Calu3 (cell line): Measurements from ENCODE around the gene DNAJC27. TPM values are rescaled to one million over a fixed set of nuclear protein-coding genes. Genes with fewer than 3 reads are reported as not detected.

ENCODE experiments used
- BruUV-seq: library from RNA; stranded (reverse); fragments of 400-500 nt; replicated peaks from 2 replicates; lab custom pipeline; 2021; lab: Mats Ljungman, UMichigan
- CTCF ChIA-PET: fragments of 300-600 bp; sonication (Branson Sonifier 250); formaldehyde crosslinking; loops from one replicate; lab custom pipeline; 2022; ENCODE audit warnings: antibody characterized with exemption; lab: Charles Lee
- DNase-seq: peaks from one replicate; pipeline ENCODE4 v3.0.0; 2022
- H3K27ac Mint-ChIP-seq: one replicate; pipeline ENCODE4 v1.8.0; 2022; ENCODE audit warnings: mixed read lengths; ENCODE audit not compliant: unreplicated experiment
- H3K27me3 Mint-ChIP-seq: one replicate; pipeline ENCODE4 v1.8.0; 2022; ENCODE audit warnings: mixed read lengths; ENCODE audit not compliant: unreplicated experiment
- H3K36me3 Mint-ChIP-seq: one replicate; pipeline ENCODE4 v1.8.0; 2022; ENCODE audit warnings: mild to moderate bottlenecking, moderate library complexity, mixed read lengths; ENCODE audit not compliant: insufficient read depth, unreplicated experiment
- H3K4me1 Mint-ChIP-seq: one replicate; pipeline ENCODE4 v1.8.0; 2022; ENCODE audit warnings: mild to moderate bottlenecking, low read depth, mixed read lengths; ENCODE audit not compliant: unreplicated experiment
- H3K4me3 Mint-ChIP-seq: one replicate; pipeline ENCODE4 v1.8.0; 2022; ENCODE audit warnings: mild to moderate bottlenecking, low read depth, moderate library complexity, mixed read lengths; ENCODE audit not compliant: unreplicated experiment
- H3K9me3 Mint-ChIP-seq: one replicate; pipeline ENCODE4 v1.8.0; 2022; ENCODE audit warnings: low read depth, mixed read lengths; ENCODE audit not compliant: unreplicated experiment
- intact Hi-C: fragments of 100-400 bp; cut with micrococcal nuclease; formaldehyde crosslinking; loops from one replicate; pipeline ENCODE4 v1.10.0; 2022; ENCODE audit not compliant: unreplicated experiment
- total RNA-seq: library from RNA; stranded (reverse); gene quantifications from 2 replicates; pipeline ENCODE4 v1.2.3, GENCODE V29; 2022
- TF ChIP-seq, protein P1 (sequence below): fragments of 200-600 bp; IDR thresholded peaks from one replicate; pipeline ENCODE4 v1.8.0; 2022; ENCODE audit warnings: antibody characterized with exemption; ENCODE audit not compliant: unreplicated experiment

The DNAJC27 gene
- total RNA-seq, 1 experiment from 2014 or later, result 4.6 TPM

DNA sequence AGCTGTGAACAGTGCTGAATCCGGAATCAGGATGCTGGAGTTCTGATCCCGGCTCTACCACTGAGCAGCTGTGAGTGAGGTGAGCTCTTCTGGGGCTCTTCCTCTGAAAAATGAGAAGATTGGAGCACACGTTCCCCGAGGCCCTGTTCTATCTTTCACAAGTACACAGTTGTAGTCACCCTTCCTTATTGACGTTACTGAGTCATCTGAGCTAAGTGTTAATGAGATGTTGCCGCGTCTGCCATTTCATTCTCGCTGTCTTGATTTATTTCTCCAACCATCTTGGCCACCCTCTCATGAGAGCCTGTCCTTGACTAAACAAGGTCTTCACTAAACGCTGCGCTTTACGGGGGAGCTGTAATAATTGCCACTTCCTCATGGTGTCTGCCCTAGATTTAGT lies 38.2 kb upstream of the DNAJC27 start:
- DNase-seq, result no peak
- Mint-ChIP-seq H3K4me1 (peaks cover 10% of the 10 kb centered on the region), H3K9me3 (no peaks in the 10 kb centered on the region), H3K4me3 (no peak overlapping the region), H3K27me3 (peaks cover 9% of the 10 kb centered on the region), H3K27ac (peak overlapping the region; percentile 12), H3K36me3 (no peaks in the 10 kb centered on the region)
- intact Hi-C loops, result no loop called here
- CTCF ChIA-PET, result interaction anchor here (0.9 to 1.5 kb wide), 2 partner anchors 26 to 32 kb away, joined by 3 read pairs; partner anchors contain the start of gene EFR3B
- BruUV-seq, result no TSS peak
- TF ChIP-seq, protein P1, sequence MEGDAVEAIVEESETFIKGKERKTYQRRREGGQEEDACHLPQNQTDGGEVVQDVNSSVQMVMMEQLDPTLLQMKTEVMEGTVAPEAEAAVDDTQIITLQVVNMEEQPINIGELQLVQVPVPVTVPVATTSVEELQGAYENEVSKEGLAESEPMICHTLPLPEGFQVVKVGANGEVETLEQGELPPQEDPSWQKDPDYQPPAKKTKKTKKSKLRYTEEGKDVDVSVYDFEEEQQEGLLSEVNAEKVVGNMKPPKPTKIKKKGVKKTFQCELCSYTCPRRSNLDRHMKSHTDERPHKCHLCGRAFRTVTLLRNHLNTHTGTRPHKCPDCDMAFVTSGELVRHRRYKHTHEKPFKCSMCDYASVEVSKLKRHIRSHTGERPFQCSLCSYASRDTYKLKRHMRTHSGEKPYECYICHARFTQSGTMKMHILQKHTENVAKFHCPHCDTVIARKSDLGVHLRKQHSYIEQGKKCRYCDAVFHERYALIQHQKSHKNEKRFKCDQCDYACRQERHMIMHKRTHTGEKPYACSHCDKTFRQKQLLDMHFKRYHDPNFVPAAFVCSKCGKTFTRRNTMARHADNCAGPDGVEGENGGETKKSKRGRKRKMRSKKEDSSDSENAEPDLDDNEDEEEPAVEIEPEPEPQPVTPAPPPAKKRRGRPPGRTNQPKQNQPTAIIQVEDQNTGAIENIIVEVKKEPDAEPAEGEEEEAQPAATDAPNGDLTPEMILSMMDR, result no peak

DNA sequence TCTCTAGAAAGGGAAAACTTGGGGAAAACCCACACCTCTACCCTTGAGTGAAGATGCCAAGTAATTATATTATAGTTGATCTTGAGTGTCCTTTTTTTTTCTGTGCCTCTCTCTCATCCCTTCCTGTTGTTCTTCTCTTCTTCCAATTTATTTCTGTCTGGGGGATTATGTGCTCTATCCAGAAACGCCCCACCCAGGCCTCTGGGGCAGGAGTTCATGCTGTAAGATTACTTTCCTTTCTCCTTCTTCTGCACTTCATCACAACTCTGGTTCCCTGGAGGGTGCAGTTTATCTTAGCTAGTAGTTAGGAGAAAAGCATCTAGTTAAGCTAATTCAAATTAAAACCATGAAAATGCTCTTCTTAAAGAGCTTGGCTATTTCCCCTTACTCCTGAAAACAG lies 30.3 kb upstream of the DNAJC27 start:
- Mint-ChIP-seq H3K36me3 (no peaks in the 10 kb centered on the region), H3K27ac (no peak overlapping the region), H3K4me3 (no peak overlapping the region), H3K27me3 (peaks cover 29% of the 10 kb centered on the region), H3K9me3 (no peaks in the 10 kb centered on the region), H3K4me1 (peaks cover 2% of the 10 kb centered on the region)
- no peak for DNase-seq
- CTCF ChIA-PET, result interaction anchor here (0.6 to 0.7 kb wide), 2 partner anchors 23 to 57 kb away, joined by 5 read pairs; no protein-coding TSS in a partner anchor
- intact Hi-C loops, result no loop called here
- BruUV-seq, result no TSS peak
- TF ChIP-seq, protein P1, result no peak

DNA sequence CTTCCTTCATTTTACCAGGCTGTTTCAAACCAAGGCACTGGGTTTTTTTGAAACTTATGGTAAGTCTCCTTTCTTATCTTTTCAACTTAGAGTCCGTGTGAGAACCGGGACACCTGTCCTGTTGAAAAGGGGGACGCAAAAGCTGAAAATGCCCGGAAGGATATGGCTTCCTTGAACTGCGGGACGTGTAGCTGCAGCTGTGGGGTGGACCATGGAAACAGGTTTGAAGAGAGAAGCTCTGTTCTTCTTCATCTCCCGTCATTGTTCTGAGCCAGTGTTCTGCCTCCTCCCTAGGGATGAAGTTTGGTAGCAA lies 29.5 kb upstream of the DNAJC27 start:
- TF ChIP-seq, protein P1, result no peak
- Mint-ChIP-seq H3K9me3 (no peaks in the 10 kb centered on the region), H3K36me3 (no peaks in the 10 kb centered on the region), H3K4me3 (no peak overlapping the region), H3K4me1 (peaks cover 8% of the 10 kb centered on the region), H3K27ac (no peak overlapping the region), H3K27me3 (peaks cover 29% of the 10 kb centered on the region)
- no peak for DNase-seq
- BruUV-seq, result no TSS peak
- CTCF ChIA-PET, result no interaction called here
- intact Hi-C loops, result no loop called here

DNA sequence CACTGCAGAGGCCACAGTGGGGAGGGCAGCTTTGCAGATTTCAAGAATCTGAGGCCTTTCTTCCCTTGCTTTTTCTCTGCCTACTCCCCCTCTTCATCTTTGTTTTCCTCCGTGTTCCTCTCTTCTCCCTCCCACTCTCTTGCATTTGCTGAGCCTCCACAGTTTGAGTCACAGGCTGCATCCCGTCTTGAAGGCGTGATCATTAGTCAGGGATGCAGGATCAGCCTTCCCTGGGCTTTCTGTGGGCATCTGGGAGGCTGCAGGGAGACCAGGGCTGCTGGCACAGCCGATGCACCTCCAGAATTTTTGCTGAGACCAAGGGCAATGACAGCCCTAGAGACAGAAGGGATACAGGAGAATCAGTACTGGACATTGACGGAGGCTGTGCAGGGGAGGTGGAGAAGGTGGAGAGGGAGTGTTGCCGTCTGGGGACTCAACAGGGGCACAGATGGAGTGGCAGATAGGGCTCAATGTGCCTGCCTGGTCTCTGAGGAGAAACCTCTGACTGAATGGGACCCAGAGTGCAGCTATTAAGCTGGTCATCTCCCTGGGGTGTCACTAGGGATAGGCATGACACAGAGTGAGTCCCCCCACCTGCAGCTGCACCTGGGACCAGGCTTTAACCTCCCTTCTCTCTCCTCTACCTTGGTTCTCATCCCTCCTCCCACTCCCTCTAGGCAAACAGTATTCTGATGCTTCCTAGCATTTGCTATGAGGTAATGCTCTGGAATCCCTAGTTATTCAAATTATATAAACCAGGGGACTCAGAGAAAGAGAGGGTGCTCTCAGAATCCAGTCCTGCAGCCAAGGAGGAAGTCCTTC lies 29.0 kb upstream of the DNAJC27 start:
- Mint-ChIP-seq H3K27me3 (peaks cover 26% of the 10 kb centered on the region), H3K4me3 (no peak overlapping the region), H3K9me3 (no peaks in the 10 kb centered on the region), H3K27ac (no peak overlapping the region), H3K36me3 (no peaks in the 10 kb centered on the region), H3K4me1 (peaks cover 8% of the 10 kb centered on the region)
- intact Hi-C loops, result no loop called here
- TF ChIP-seq, protein P1, result no peak
- no peak for DNase-seq
- CTCF ChIA-PET, result no interaction called here
- BruUV-seq, result no TSS peak
